Stimulated activated CD4-positive, alpha-beta T cell treated with anti-CD3 and anti-CD28 coated beads, TNF-alpha, amount 100 ng/mL, for 1 hour (primary cell): ENCODE measurements around the gene ASPN.
"Not testable (repeated sequence)": the region's sequence is repeated elsewhere in the genome, so short reads cannot be mapped to it uniquely, and the experiment has no call there.

Source experiments
- DNase-seq, 3 donors: peaks; one replicate each; pipeline ENCODE4 v3.0.0-alpha.2; 2020; ENCODE audit warnings: low read depth in 3 of 3, low spot score in 1 of 3

The ASPN gene

DNA sequence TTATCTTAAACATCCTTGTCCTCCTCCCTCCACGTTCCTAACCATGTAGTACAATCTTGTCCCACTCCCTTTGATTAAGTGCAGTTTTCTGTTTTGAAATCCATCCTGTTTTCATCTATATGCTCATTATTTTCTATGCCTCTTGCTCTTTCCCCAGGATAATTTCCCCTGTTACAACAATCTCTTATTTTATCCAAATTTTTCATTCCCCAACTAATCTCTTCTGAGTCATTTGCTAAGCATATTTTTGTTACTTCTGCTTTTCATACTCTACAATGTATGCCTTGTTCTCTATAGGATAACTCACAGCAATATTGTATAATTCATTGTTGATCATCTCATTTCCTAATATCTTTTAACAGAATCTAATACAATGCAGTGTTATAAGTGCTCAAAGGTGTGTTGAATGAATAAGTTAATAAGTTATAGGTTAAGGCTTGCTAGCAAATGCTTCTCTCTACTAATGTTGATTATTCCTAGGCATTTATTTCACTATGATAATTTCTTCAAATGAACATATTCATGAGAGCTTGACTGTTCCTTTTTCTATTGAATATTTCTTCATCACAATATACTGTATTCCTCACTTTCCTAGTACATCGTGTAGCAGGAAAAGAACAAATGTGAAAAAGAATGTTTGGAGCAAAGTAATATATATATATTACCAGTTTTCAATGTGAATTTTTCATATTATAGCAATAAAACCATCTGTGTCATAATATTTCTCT is 59.5 kb downstream of the ASPN start:
- no peak for DNase-seq

DNA sequence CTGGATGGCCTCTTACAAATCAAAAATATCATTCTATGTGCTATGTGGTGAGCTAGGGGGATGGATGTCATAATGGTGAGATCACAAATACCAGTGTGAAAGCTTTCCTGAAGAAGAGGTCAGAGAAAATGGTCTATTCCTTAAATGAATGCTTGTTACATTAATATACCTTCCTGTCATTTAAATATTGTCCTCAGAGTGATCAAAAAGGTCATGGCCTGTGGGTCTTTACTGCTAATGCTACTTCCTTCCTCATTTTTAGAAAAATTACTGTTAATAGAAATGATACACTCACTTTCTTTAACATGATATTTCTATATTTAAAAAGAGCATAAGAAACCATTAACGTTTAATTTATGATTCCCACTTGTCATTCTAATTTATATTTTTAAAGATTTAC is 67.7 kb downstream of the ASPN start:
- no peak for DNase-seq

DNA sequence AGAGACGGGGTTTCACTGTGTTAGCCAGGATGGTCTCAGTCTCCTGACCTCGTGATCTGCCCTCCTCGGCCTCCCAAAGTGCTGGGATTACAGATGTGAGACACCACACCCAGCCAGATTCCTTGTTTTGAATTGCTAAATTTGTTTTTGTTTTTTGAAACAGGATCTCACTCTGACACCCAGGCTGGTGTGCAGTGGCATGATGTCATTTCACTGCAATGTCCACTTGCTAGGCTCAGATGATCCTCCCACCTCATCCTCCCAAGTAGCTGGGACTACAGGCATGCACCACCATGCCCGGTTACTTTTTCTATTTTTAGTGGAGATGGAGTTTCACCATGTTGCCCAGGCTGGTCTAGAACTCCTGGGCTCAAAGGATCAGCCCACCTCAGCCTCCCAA is 71.1 kb downstream of the ASPN start:
- not testable (repeated sequence) for DNase-seq

DNA sequence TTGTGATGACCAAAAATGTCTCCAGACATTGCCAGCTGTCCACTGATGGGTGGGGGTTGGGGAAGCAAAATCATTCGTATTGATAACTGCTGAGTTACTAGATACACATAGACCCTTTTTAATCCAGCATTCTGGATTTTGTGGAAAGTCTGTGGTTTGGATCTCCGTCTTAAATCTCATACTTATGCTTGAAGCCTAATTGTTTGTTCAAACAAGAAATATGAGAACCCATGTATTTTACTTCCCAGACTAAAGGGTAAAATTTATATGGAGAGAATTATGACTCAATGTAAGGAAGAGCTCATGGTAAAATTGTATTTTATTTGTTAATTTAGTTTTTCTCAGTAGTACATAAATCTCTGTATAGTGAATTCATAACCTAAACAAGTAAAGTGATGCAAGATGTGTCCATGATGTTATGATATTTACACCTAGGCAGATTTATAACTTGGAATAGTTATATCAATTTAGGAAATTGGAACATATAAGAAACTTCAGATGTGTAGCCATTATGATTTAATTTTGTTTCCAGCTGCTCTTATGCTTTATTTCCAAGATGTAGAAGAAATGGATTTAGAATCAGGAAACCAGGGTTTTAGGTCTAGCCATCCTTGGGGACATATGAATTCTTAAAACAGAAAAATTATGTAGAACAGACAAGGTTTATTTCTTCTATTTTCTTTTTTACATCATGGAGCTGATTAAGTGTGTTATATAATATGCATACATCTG is 73.4 kb downstream of the ASPN start:
- no peak for DNase-seq

DNA sequence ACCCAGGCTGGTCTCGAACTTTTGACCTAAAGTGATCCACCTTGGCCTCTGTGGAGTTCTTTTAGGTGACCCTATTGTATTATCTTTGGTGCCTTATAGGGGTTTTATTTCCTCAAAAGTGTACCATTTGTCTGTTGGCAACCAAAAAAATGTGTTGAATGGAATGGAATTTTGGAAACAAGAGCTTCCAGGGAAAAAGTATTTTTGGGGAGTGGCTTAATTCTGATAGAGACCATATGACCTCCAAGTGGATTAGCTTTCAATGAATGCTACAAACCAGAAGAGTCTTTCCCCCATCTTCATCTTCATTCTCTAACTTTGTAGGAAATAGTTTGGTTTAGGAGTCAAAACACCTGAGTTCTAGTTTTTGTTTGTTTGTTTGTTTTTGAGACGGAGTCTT is 74.5 kb downstream of the ASPN start:
- no peak for DNase-seq

DNA sequence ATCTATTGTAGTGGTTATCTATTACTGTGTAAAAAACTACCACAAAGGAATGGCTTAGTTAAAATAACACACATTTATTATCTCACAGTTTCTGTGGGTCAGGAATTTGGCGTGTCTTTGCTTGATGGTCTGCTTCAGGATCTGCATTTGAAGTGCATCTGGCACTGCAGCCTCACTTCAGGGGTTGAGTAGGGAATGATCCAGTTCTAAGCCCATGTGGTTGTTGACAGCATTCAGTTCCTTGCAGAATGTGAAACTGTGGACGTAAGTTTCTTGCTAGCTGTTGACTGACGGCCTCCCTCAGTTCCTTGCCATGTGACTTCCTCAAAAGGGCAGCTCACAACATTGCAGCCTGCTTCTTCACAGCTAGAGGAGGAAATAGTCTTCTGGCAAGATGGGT is 75.8 kb downstream of the ASPN start:
- peak in 1 of 3 donors; percentile 0 for DNase-seq
